Superior temporal gyrus (tissue), 1 donor: ENCODE data around the gene PRKCZ.

ENCODE experiments used
- DNase-seq: peaks from one replicate; pipeline ENCODE4 v3.0.0-alpha.2; 2016; ENCODE audit errors: extremely low spot score

Gene PRKCZ

GRCh38 chr1:2229037-2229864, 179.0 kb downstream of the PRKCZ start:
- peak; percentile 83 for DNase-seq

GRCh38 chr1:2229911-2230731, 179.9 kb downstream of the PRKCZ start:
- no peak for DNase-seq

GRCh38 chr1:2230781-2231531, 180.7 kb downstream of the PRKCZ start:
- DNase-seq = peak; percentile 82

- DNase-seq = peak; percentile 55
Measured at GRCh38 chr1:2231532-2232254, 181.5 kb downstream of the PRKCZ start.

- no peak for DNase-seq
Measured at GRCh38 chr1:2232255-2232915, 182.2 kb downstream of the PRKCZ start.

GRCh38 chr1:2232916-2233438, 182.8 kb downstream of the PRKCZ start:
- no peak for DNase-seq

GRCh38 chr1:2233468-2233867, 183.3 kb downstream of the PRKCZ start:
- DNase-seq = no peak

- DNase-seq = no peak
Measured at GRCh38 chr1:2233997-2234761, 184.0 kb downstream of the PRKCZ start.

GRCh38 chr1:2234762-2235113, 184.5 kb downstream of the PRKCZ start:
- no peak for DNase-seq
